ENCODE data around the gene HIP1. TPM values are rescaled to one million over a fixed set of nuclear protein-coding genes. Genes with fewer than 3 reads are reported as not detected.

The HIP1 gene
- total and polyA plus RNA-seq, 2 of the 13 experiments (the other 11 are each of a cell fraction or from before 2014, with no cell fraction given) = 4.5 to 6.2 TPM

DNA sequence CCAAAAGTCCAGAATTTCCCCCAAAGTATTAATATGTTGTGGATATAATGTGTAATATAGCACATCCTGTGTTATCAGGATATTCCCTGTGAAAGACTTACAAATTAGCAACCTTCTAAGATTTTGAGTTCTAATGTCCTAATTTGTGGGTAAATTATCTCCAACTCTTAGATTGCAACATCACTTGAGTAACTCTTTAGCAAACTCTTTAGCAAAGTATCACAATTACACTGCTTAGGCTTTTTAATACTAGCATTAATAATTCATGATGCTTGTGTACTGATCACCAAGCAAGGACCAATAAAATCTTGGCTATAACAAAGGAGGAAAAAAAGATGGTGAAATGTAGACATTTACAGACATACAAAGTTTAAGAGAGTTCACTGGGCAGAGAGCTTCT, 27.7 kb downstream of the HIP1 start:
- no peak for TF ChIP-seq BCL6 (CRISPR knock-in tag; IDR thresholded peaks at IDR 0.05)
- TF ChIP-seq ZNF841 (CRISPR knock-in tag; IDR thresholded peaks at IDR 0.05; ENCODE audit: borderline replicate concordance) = no peak
- peak; percentile 59; the same call in 1 of the 2 replicates for TF ChIP-seq CEBPB (IDR thresholded peaks at IDR 0.05; ENCODE audit: borderline replicate concordance, low read depth, low read length)
- TF ChIP-seq NCOA2 (CRISPR knock-in tag; IDR thresholded peaks at IDR 0.05) = no peak
- TF ChIP-seq ZMYM3 (CRISPR knock-in tag; IDR thresholded peaks at IDR 0.05) = no peak
- TF ChIP-seq, protein P1, sequence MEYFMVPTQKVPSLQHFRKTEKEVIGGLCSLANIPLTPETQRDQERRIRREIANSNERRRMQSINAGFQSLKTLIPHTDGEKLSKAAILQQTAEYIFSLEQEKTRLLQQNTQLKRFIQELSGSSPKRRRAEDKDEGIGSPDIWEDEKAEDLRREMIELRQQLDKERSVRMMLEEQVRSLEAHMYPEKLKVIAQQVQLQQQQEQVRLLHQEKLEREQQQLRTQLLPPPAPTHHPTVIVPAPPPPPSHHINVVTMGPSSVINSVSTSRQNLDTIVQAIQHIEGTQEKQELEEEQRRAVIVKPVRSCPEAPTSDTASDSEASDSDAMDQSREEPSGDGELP (IDR thresholded peaks at IDR 0.05; ENCODE audit: borderline replicate concordance, low read depth) = no peak
- TF ChIP-seq STAG1 (CRISPR knock-in tag; IDR thresholded peaks at IDR 0.05) = no peak
- no peak for TF ChIP-seq SP2 (CRISPR knock-in tag; IDR thresholded peaks at IDR 0.05)
- no peak for TF ChIP-seq REXO4 (CRISPR knock-in tag; IDR thresholded peaks at IDR 0.05; ENCODE audit: borderline replicate concordance)
- DNase-seq (ENCODE audit: low spot score) (no peak), FAIRE-seq (no peak), ATAC-seq (no peak)
- Histone ChIP-seq H3K27ac (ENCODE audit: extremely low read length, insufficient read depth, low read length) (no peak overlapping the region), H4K20me1 (ENCODE audit: insufficient read depth, low read length) (no peaks in the 10 kb centered on the region), H3K36me3 (replicated peaks in 1 of 2; ENCODE audit: control insufficient read depth in 1 of 2, insufficient read depth in 2 of 2, low read length in 2 of 2) (no peaks in the 10 kb centered on the region), H3K27me3 (ENCODE audit: control insufficient read depth in 1 of 2, insufficient read depth in 2 of 2, low read length in 2 of 2) (no peaks in the 10 kb centered on the region), H3K4me2 (ENCODE audit: low read depth, low read length) (no peak overlapping the region), H3K4me3 (replicated peaks in 1 of 3; ENCODE audit: insufficient read depth in 1 of 3, low read depth in 2 of 3, low read length in 3 of 3) (no peak overlapping the region), H3K9ac (ENCODE audit: insufficient read depth, low read depth, low read length) (no peak overlapping the region), H3K79me2 (ENCODE audit: insufficient read depth, low read length) (no peaks in the 10 kb centered on the region), H2AFZ (ENCODE audit: low read length) (no peak overlapping the region), H3K4me1 (ENCODE audit: insufficient read depth, low read length) (no peaks in the 10 kb centered on the region), H3K9me3 (ENCODE audit: low read length) (peaks cover 4% of the 10 kb centered on the region; the same call in 1 of the 2 replicates)
- in situ Hi-C loops (cut with HindIII; ENCODE audit: extremely low pct_ligation_motif_present, low pct_unique_long_range_greater_than_20kb) = no loop called here
- ChIA-PET CTCF (ENCODE audit: low intra/inter-chr PET ratio, low total read pairs) (no interaction called here), POLR2A (no interaction called here)
- BruUV-seq (replicated peaks) = no TSS peak
- intact Hi-C loops (cut with micrococcal nuclease; ENCODE audit: unreplicated experiment) = no loop called here

DNA sequence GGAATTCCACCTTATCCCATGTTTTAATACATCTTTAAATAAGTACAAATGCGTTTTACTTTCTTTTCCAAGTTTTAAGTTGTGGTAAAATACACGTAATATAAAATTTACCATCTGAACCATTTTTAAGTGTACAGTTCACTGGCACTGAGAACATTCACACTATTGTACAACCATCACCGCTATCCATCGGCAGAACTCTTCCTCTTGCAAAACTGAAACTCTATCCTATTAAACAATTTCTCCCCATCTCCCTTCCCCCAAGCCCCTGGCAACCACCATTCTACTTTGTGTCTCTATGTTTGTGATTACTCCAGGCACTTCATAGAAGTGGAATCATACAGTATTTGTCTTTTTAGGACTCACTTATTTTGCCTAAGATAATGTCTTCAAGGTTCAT, 33.8 kb downstream of the HIP1 start:
- Histone ChIP-seq H3K4me1 (ENCODE audit: insufficient read depth, low read length) (peaks cover 6% of the 10 kb centered on the region; the same call in 1 of the 2 replicates), H3K27ac (ENCODE audit: extremely low read length, insufficient read depth, low read length) (no peak overlapping the region), H4K20me1 (ENCODE audit: insufficient read depth, low read length) (no peaks in the 10 kb centered on the region), H2AFZ (ENCODE audit: low read length) (no peak overlapping the region), H3K4me2 (ENCODE audit: low read depth, low read length) (no peak overlapping the region), H3K27me3 (ENCODE audit: control insufficient read depth in 1 of 2, insufficient read depth in 2 of 2, low read length in 2 of 2) (no peaks in the 10 kb centered on the region), H3K9me3 (ENCODE audit: low read length) (peaks cover 4% of the 10 kb centered on the region; the same call in 1 of the 2 replicates), H3K79me2 (ENCODE audit: insufficient read depth, low read length) (no peaks in the 10 kb centered on the region), H3K9ac (ENCODE audit: insufficient read depth, low read depth, low read length) (no peak overlapping the region), H3K4me3 (replicated peaks in 1 of 3; ENCODE audit: insufficient read depth in 1 of 3, low read depth in 2 of 3, low read length in 3 of 3) (no peak overlapping the region), H3K36me3 (replicated peaks in 1 of 2; ENCODE audit: control insufficient read depth in 1 of 2, insufficient read depth in 2 of 2, low read length in 2 of 2) (no peaks in the 10 kb centered on the region)
- ATAC-seq (no peak), FAIRE-seq (no peak), DNase-seq (ENCODE audit: low spot score) (no peak)
- CTCF ChIA-PET (ENCODE audit: low intra/inter-chr PET ratio, low total read pairs) = no interaction called here
- no peak for TF ChIP-seq XRCC5 (optimal IDR thresholded peaks at IDR 0.05; ENCODE audit: low read length)
- no peak for TF ChIP-seq MBD4 (IDR thresholded peaks at IDR 0.05; ENCODE audit: borderline replicate concordance, low read length)
- no TSS peak for BruUV-seq (replicated peaks)
- WGBS (ENCODE audit: low lambda C conversion rate) = 60% methylated on average over 4 of the region's 4 CpGs
- in situ Hi-C loops (cut with HindIII; ENCODE audit: extremely low pct_ligation_motif_present, low pct_unique_long_range_greater_than_20kb) (no loop called here), intact Hi-C loops (cut with micrococcal nuclease; ENCODE audit: unreplicated experiment) (no loop called here)
- POLR2A ChIA-PET = no interaction called here

Measured in HepG2 (cell line).